Activated CD4-positive, alpha-beta T cell treated with anti-CD3 and anti-CD28 coated beads, Interleukin-2, amount 10 ng/mL, durations not matched to agents 7 days and 5 days (primary cell): ENCODE results near the gene CYP1A2. TPM values are rescaled to one million over a fixed set of nuclear protein-coding genes. Genes with fewer than 3 reads are reported as not detected.

Experiments
- microRNA-seq: library from miRNA; unstranded; fragments of <30 nt; microRNA quantifications from one replicate; pipeline ENCODE4 v1.2.0, GENCODE V29; 2021; ENCODE audit warnings: borderline microRNAs expressed, borderline replicate concordance
- total RNA-seq, 2 experiments: library from RNA; stranded (reverse); gene quantifications; one replicate each; pipeline ENCODE4 v1.2.3, GENCODE V29; 2021

CYP1A2 gene
- total RNA-seq, 2 experiments from 2014 or later: not detected

Small RNA genes lying within 50 kb of the gene (microRNA-seq; reads per million reads assigned to microRNA genes)
- gene MIR4513: not detected

Other genes with a start within 250 kb of the CYP1A2 start
- 10 to 100 TPM; 28.3 to 29.0 TPM for gene ARID3B, start 207.6 kb upstream of the CYP1A2 start, total RNA-seq
- 100 to 1,000 TPM; 126 to 134 TPM for gene CLK3, start 133.0 kb upstream of the CYP1A2 start, total RNA-seq
- gene EDC3, start 52.8 kb upstream of the CYP1A2 start, total RNA-seq: 10 to 100 TPM; 34.9 to 41.1 TPM
- gene CYP1A1, start 23.3 kb upstream of the CYP1A2 start, total RNA-seq: 1 to 10 TPM; 2.2 to 2.9 TPM
- 100 to 1,000 TPM; 315 to 348 TPM for gene CSK, start 33.2 kb downstream of the CYP1A2 start, total RNA-seq
- under 1 TPM; 0.87 to 0.92 TPM for gene LMAN1L, start 64.0 kb downstream of the CYP1A2 start, total RNA-seq
- under 1 TPM; 0.12 to 0.19 TPM for gene CPLX3, start 77.8 kb downstream of the CYP1A2 start, total RNA-seq
- gene ULK3, start 94.3 kb downstream of the CYP1A2 start, total RNA-seq: 10 to 100 TPM; 56.6 to 66.4 TPM
- gene SCAMP2, start 124.5 kb downstream of the CYP1A2 start, total RNA-seq: 100 to 1,000 TPM; 126 to 128 TPM
- 10 to 100 TPM; 58.1 to 64.1 TPM for gene MPI, start 141.2 kb downstream of the CYP1A2 start, total RNA-seq
- gene FAM219B, start 158.0 kb downstream of the CYP1A2 start, total RNA-seq: 10 to 100 TPM; 65.8 to 68.2 TPM
- gene COX5A, start 189.2 kb downstream of the CYP1A2 start, total RNA-seq: 100 to 1,000 TPM; 236 to 239 TPM
- 1 to 10 TPM; 6.4 TPM for gene RPP25, start 207.9 kb downstream of the CYP1A2 start, total RNA-seq
- 1 to 10 TPM; 2.0 to 3.0 TPM for gene SCAMP5, start 246.7 kb downstream of the CYP1A2 start, total RNA-seq